ENCODE data around the gene GAS5. TPM values are rescaled to one million over a fixed set of nuclear protein-coding genes. Genes with fewer than 3 reads are reported as not detected.
A peak's percentile ranks its signal among the peaks of the same experiment; 100 is the strongest.
"Not testable (repeated sequence)": the region's sequence is repeated elsewhere in the genome, so short reads cannot be mapped to it uniquely, and the experiment has no call there.

Gene GAS5
- total RNA-seq, 2 experiments from 2014 or later = 1,367 to 1,374 TPM

GRCh38 chr1:173859547-173859946 lies 8.2 kb downstream of the GAS5 start:
- H3K36me3 Mint-ChIP-seq (ENCODE audit: low read depth) = peaks cover 35% of the 10 kb centered on the region
- DNase-seq; H3K9me3 Mint-ChIP-seq; H3K4me3 Mint-ChIP-seq; intact Hi-C loops (cut with micrococcal nuclease); H3K27ac Mint-ChIP-seq; H3K27me3 Mint-ChIP-seq (ENCODE audit: low read depth): not testable (repeated sequence)
- H3K4me1 Mint-ChIP-seq (ENCODE audit: low read depth) = peaks cover 12% of the 10 kb centered on the region
- CTCF ChIA-PET = interaction anchor here (0.7 kb wide), 1 partner anchor 219 kb away, joined by 3 read pairs; no protein-coding TSS in a partner anchor

DNA sequence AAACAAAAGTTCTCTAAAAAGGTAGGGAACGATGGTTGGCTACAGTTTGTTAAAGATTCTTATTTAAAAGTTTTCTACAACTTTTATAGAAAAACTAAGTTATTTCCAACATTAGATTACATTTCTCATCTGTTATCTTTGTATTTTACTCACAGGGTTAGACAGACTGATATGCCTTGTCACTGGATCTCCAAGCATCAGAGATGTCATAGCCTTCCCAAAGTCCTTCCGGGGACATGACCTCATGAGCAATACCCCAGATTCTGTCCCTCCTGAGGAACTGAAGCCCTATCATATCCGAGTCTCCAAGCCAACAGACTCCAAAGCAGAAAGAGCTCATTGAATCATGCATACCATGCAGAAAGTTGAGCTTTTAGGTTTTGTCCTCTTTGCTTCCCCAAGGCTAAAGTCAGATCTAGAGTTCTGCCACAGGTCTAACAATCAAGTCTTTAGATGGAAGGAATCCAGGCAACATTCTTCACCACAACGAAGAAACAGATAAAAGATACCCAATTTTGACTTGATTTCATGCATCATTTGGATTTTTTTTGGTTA lies 10.3 kb downstream of the GAS5 start:
- DNase-seq = no peak
- Mint-ChIP-seq H3K27ac (no peak overlapping the region), H3K9me3 (no peaks in the 10 kb centered on the region), H3K36me3 (ENCODE audit: low read depth) (peaks cover 30% of the 10 kb centered on the region), H3K4me3 (no peak overlapping the region), H3K4me1 (ENCODE audit: low read depth) (no peaks in the 10 kb centered on the region), H3K27me3 (ENCODE audit: low read depth) (no peaks in the 10 kb centered on the region)
- intact Hi-C loops (cut with micrococcal nuclease) = no loop called here
- CTCF ChIA-PET = interaction anchor here (0.6 kb wide), 1 partner anchor 189 kb away, joined by 4 read pairs; no protein-coding TSS in a partner anchor

DNA sequence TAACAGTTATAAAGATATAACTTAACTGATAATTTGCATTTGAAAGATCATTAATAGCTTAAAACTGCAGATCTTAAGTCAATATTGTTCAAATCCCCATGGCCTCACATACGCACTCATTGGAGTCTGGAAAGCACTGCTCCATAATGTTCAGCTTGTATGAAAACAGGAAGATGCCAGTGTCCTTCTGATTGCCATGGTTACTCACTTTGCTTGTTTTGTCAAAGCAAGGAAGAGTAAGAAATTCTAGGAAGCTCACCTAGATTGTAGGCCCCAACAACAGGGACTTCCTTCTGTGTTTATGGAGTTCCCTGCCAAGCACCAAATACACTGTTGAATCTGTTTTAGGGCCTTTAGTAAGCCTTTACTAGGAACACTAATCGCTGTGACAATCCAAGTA lies 10.9 kb downstream of the GAS5 start:
- intact Hi-C loops (cut with micrococcal nuclease) = no loop called here
- peaks cover 30% of the 10 kb centered on the region for H3K36me3 Mint-ChIP-seq (ENCODE audit: low read depth)
- CTCF ChIA-PET = interaction anchor here (0.6 kb wide), 1 partner anchor 190 kb away, joined by 4 read pairs; no protein-coding TSS in a partner anchor
- no peaks in the 10 kb centered on the region for H3K27me3 Mint-ChIP-seq (ENCODE audit: low read depth)
- no peaks in the 10 kb centered on the region for H3K4me1 Mint-ChIP-seq (ENCODE audit: low read depth)
- no peaks in the 10 kb centered on the region for H3K9me3 Mint-ChIP-seq
- no peak overlapping the region for H3K27ac Mint-ChIP-seq
- no peak overlapping the region for H3K4me3 Mint-ChIP-seq
- no peak for DNase-seq

- CTCF ChIA-PET = interaction anchor here (0.6 kb wide), 1 partner anchor 355 kb away, joined by 3 read pairs; no protein-coding TSS in a partner anchor
- H3K27me3 Mint-ChIP-seq (ENCODE audit: low read depth) = no peaks in the 10 kb centered on the region
- H3K9me3 Mint-ChIP-seq = no peaks in the 10 kb centered on the region
- no peaks in the 10 kb centered on the region for H3K4me1 Mint-ChIP-seq (ENCODE audit: low read depth)
- intact Hi-C loops (cut with micrococcal nuclease) = no loop called here
- H3K36me3 Mint-ChIP-seq (ENCODE audit: low read depth) = peaks cover 33% of the 10 kb centered on the region
- no peak overlapping the region for H3K4me3 Mint-ChIP-seq
- no peak overlapping the region for H3K27ac Mint-ChIP-seq
- DNase-seq = no peak
Observed at GRCh38 chr1:173856014-173856413, 11.8 kb downstream of the GAS5 start.

- H3K4me1 Mint-ChIP-seq (ENCODE audit: low read depth) = no peaks in the 10 kb centered on the region
- H3K27me3 Mint-ChIP-seq (ENCODE audit: low read depth) = no peaks in the 10 kb centered on the region
- H3K4me3 Mint-ChIP-seq = no peak overlapping the region
- no peak for DNase-seq
- H3K9me3 Mint-ChIP-seq = no peaks in the 10 kb centered on the region
- CTCF ChIA-PET = no interaction called here
- intact Hi-C loops (cut with micrococcal nuclease) = no loop called here
- peaks cover 30% of the 10 kb centered on the region for H3K36me3 Mint-ChIP-seq (ENCODE audit: low read depth)
- no peak overlapping the region for H3K27ac Mint-ChIP-seq
Observed at GRCh38 chr1:173853074-173853473, 14.7 kb downstream of the GAS5 start.

GRCh38 chr1:173852105-173852504 lies 15.7 kb downstream of the GAS5 start:
- Mint-ChIP-seq H3K4me1 (ENCODE audit: low read depth) (no peaks in the 10 kb centered on the region), H3K4me3 (no peak overlapping the region), H3K27me3 (ENCODE audit: low read depth) (no peaks in the 10 kb centered on the region), H3K36me3 (ENCODE audit: low read depth) (peaks cover 30% of the 10 kb centered on the region), H3K27ac (no peak overlapping the region), H3K9me3 (no peaks in the 10 kb centered on the region)
- intact Hi-C loops (cut with micrococcal nuclease) = no loop called here
- CTCF ChIA-PET = interaction anchor here (0.5 to 1.1 kb wide), 4 partner anchors 48 to 1102 kb away, joined by 3 to 5 read pairs (median 4); no protein-coding TSS in a partner anchor
- no peak for DNase-seq

DNA sequence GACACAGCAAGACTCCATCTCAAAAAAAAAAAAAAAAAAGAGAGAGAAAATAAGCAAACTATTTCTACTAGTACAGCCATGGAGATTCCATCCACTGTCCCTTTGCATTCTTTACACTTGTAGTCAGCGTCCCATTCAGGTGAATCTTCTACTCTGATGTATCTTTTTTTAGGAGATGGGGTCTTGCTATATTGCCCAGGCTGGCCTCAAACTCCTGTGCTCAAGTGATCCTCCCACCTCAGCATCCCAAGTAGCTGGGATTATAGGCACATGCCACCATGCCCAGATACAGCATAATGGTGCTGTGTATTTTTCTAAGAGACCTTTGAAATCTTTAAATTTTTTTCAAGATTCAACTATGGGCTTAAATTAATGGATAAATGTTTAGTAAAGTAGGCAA lies 35.0 kb downstream of the GAS5 start:
- Mint-ChIP-seq H3K27ac (no peak overlapping the region), H3K4me1 (ENCODE audit: low read depth) (peaks cover 9% of the 10 kb centered on the region), H3K9me3 (no peaks in the 10 kb centered on the region), H3K4me3 (no peak overlapping the region), H3K36me3 (ENCODE audit: low read depth) (peaks cover 22% of the 10 kb centered on the region), H3K27me3 (ENCODE audit: low read depth) (no peaks in the 10 kb centered on the region)
- intact Hi-C loops (cut with micrococcal nuclease) = loop anchor here (2.0 kb wide), 1 partner anchor 384 kb away; no protein-coding TSS in a partner anchor
- DNase-seq = no peak
- CTCF ChIA-PET = no interaction called here

GRCh38 chr1:173827611-173828010 lies 40.2 kb downstream of the GAS5 start:
- Mint-ChIP-seq H3K4me1 (ENCODE audit: low read depth) (peaks cover 31% of the 10 kb centered on the region), H3K36me3 (ENCODE audit: low read depth) (peaks cover 23% of the 10 kb centered on the region), H3K27ac (no peak overlapping the region), H3K27me3 (ENCODE audit: low read depth) (no peaks in the 10 kb centered on the region), H3K9me3 (no peaks in the 10 kb centered on the region), H3K4me3 (peak overlapping the region; percentile 22)
- CTCF ChIA-PET = interaction anchor here (0.7 to 0.9 kb wide), 2 partner anchors 59 to 397 kb away, joined by 3 to 5 read pairs; no protein-coding TSS in a partner anchor
- intact Hi-C loops (cut with micrococcal nuclease) = no loop called here
- no peak for DNase-seq

GRCh38 chr1:173824315-173825081 lies 43.3 kb downstream of the GAS5 start, which contains the start of the genes CENPL and DARS2:
Gene CENPL, minus strand, starts transcription at chr1:173824883. Its CDS starts 13,584 bp downstream, at chr1:173811299.
Gene DARS2, plus strand, starts transcription at chr1:173824673. Its CDS starts 557 bp downstream, at chr1:173825230.
- Mint-ChIP-seq H3K4me3 (peak within 1 kb of the TSS; percentile 93), H3K4me1 (ENCODE audit: low read depth) (peaks cover 46% of the 10 kb centered on the region), H3K36me3 (ENCODE audit: low read depth) (peaks cover 28% of the 10 kb centered on the region), H3K9me3 (no peaks in the 10 kb centered on the region), H3K27ac (peak within 1 kb of the TSS; percentile 98), H3K27me3 (ENCODE audit: low read depth) (no peaks in the 10 kb centered on the region)
- intact Hi-C loops (cut with micrococcal nuclease) = loop anchor here (1.0 to 5.0 kb wide), 14 partner anchors 44 to 1292 kb away; partner anchors contain the start of genes CACYBP, KLHL20, RABGAP1L and RC3H1
- peak; percentile 95 for DNase-seq
- CTCF ChIA-PET = interaction anchor here (0.7 to 4.4 kb wide), 7 partner anchors 40 to 1082 kb away, joined by 3 to 32 read pairs (median 3); partner anchors contain the start of gene KLHL20

DNA sequence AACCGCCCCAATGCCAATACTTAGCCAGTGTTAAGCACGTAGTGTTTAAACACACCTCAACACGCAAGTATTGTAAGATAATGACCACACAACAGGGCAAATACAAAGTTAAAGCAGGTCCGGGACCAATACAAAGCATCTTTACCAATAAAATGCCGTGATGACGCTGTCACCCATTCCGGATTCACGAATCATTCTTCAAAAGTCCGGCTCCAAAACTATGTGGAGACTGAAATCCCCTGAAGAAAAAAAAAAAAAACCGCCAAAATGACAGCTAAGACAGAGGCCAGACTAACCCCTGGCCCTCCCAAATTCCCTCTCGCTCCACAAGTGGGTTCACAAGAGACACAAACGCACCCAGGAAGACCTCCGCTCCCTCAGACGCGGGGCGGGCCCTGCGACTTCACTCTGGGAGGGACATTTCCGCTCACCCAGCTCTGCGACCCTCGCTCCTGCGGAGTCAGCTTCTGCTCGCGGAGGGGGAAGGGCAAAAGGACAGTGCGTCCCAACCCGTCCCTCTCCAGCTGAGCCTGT lies 43.9 kb downstream of the GAS5 start:
- peaks cover 43% of the 10 kb centered on the region for H3K4me1 Mint-ChIP-seq (ENCODE audit: low read depth)
- H3K36me3 Mint-ChIP-seq (ENCODE audit: low read depth) = peaks cover 25% of the 10 kb centered on the region
- H3K4me3 Mint-ChIP-seq = peak overlapping the region; percentile 93
- H3K9me3 Mint-ChIP-seq = no peaks in the 10 kb centered on the region
- H3K27ac Mint-ChIP-seq = peak overlapping the region; percentile 98
- intact Hi-C loops (cut with micrococcal nuclease) = loop anchor here (1.0 to 5.0 kb wide), 14 partner anchors 44 to 1292 kb away; partner anchors contain the start of genes CACYBP, KLHL20, RABGAP1L and RC3H1
- no peaks in the 10 kb centered on the region for H3K27me3 Mint-ChIP-seq (ENCODE audit: low read depth)
- CTCF ChIA-PET = interaction anchor here (0.7 to 4.4 kb wide), 6 partner anchors 41 to 393 kb away, joined by 3 to 32 read pairs (median 4); partner anchors contain the start of gene KLHL20
- no peak for DNase-seq

- Mint-ChIP-seq H3K4me1 (ENCODE audit: low read depth) (peaks cover 27% of the 10 kb centered on the region), H3K4me3 (no peak overlapping the region), H3K27me3 (ENCODE audit: low read depth) (no peaks in the 10 kb centered on the region), H3K36me3 (ENCODE audit: low read depth) (peaks cover 26% of the 10 kb centered on the region), H3K27ac (no peak overlapping the region), H3K9me3 (no peaks in the 10 kb centered on the region)
- intact Hi-C loops (cut with micrococcal nuclease) = loop anchor here (5.0 kb wide), 1 partner anchor 386 kb away; no protein-coding TSS in a partner anchor
- no peak for DNase-seq
- CTCF ChIA-PET = no interaction called here
Observed at GRCh38 chr1:173821680-173822079, 46.1 kb downstream of the GAS5 start.

DNA sequence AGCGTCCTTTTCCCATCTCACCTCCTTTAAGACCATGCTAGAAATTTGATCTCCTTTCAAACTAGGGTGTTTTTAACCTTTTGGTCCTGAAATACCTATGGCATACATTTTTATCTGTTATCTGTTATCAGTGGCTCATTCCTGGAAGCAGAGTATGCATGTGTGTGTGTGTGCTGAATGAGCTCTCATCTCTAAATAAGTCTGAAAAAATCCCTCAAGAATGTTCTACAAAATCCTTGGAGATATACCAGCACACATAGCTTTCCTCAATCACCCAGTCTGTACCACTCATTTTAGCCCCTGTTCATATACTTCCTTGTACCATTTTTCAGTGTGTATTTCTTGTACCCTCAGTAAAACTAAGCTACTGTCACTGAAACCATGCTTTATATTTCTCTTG lies 49.3 kb downstream of the GAS5 start:
- Mint-ChIP-seq H3K36me3 (ENCODE audit: low read depth) (peaks cover 39% of the 10 kb centered on the region), H3K27ac (no peak overlapping the region), H3K9me3 (no peaks in the 10 kb centered on the region), H3K4me1 (ENCODE audit: low read depth) (peaks cover 34% of the 10 kb centered on the region), H3K27me3 (ENCODE audit: low read depth) (no peaks in the 10 kb centered on the region), H3K4me3 (no peak overlapping the region)
- DNase-seq = no peak
- CTCF ChIA-PET = interaction anchor here (0.6 to 1.0 kb wide), 3 partner anchors 15 to 399 kb away, joined by 3 read pairs; no protein-coding TSS in a partner anchor
- intact Hi-C loops (cut with micrococcal nuclease) = no loop called here

Measured in activated naive CD4-positive, alpha-beta T cell treated with anti-CD3 and anti-CD28 coated beads for 36 hours (primary cell).